Muscle of leg (tissue), 11 donors: Measurements from ENCODE around the gene SULT1A1. TPM values are rescaled to one million over a fixed set of nuclear protein-coding genes. Genes with fewer than 3 reads are reported as not detected.

Experiments used
- DNase-seq: peaks from one replicate; pipeline ENCODE4 v3.0.0; 2013
- H3K27ac ChIP-seq: one replicate; pipeline ENCODE4 v1.5.1; 2013; ENCODE audit warnings: mild to moderate bottlenecking, low read length, control low read depth
- H3K27me3 ChIP-seq: one replicate; pipeline ENCODE4 v1.6.1; 2013; ENCODE audit warnings: low read length; ENCODE audit not compliant: control insufficient read depth, insufficient read depth
- H3K36me3 ChIP-seq: one replicate; pipeline ENCODE4 v1.6.1; 2013; ENCODE audit warnings: low read length; ENCODE audit not compliant: control insufficient read depth, insufficient read depth
- H3K4me1 ChIP-seq: one replicate; pipeline ENCODE4 v1.6.1; 2013; ENCODE audit warnings: low read length; ENCODE audit not compliant: control insufficient read depth, insufficient read depth
- H3K4me3 ChIP-seq: one replicate; pipeline ENCODE4 v1.5.1; 2013; ENCODE audit warnings: low read length, control low read depth
- H3K9me3 ChIP-seq: replicated peaks from 2 replicates; pipeline ENCODE4 v1.6.1; 2013; ENCODE audit warnings: low read depth, low read length; ENCODE audit not compliant: control insufficient read depth
- WGBS: methylation state at CpG from one replicate; pipeline ENCODE4 v1.1.5; 2013; ENCODE audit warnings: missing lambda C conversion rate; ENCODE audit not compliant: insufficient coverage; 5-methylcytosine and 5-hydroxymethylcytosine counted together
- polyA plus RNA-seq, 8 donors: library from polyadenylated mRNA; unstranded; fragments of 120-200 nt; gene quantifications; one replicate each; pipeline versions ENCODE4 v1.2.1 to v1.2.3, GENCODE V29; 2013; ENCODE audit warnings: inconsistent platforms in 1 of 8, low replicate concordance in 1 of 8; ENCODE audit not compliant: insufficient read length in 8 of 8, insufficient read depth in 1 of 8
- total RNA-seq: library from RNA; stranded (reverse); fragments of 120-200 nt; gene quantifications from one replicate; pipeline ENCODE4 v1.2.4, GENCODE V29; 2013

The SULT1A1 gene
- total and polyA plus RNA-seq, 9 donors: 5.9 to 32.3 (median 14.6) TPM

DNA sequence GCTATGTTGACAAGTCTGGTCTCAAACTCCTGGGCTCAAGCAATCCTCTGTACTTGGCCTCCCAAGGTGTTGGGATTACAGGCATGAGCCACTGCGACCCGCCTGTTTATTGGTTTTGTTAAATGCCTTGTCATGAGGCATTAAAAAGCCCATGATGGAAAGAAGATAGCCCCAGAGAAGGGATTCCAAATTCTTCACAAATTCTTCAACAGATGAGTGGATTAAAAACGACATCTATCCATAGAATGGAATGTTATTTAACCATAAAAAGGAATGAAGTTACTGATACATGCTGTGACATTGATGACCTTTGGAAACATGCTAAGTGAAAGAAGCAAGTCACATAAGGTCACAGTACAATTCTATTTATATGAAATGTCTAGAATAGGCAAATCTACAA, 51.4 kb downstream of the SULT1A1 start:
- DNase-seq: no peak
- peaks cover 22% of the 10 kb centered on the region for H3K36me3 ChIP-seq
- WGBS: no CpG with 5 or more reads among the region's 3 CpGs
- no peaks in the 10 kb centered on the region for H3K9me3 ChIP-seq
- no peak overlapping the region for H3K4me3 ChIP-seq
- H3K27me3 ChIP-seq: no peaks in the 10 kb centered on the region
- peaks cover 13% of the 10 kb centered on the region for H3K4me1 ChIP-seq
- no peak overlapping the region for H3K27ac ChIP-seq

DNA sequence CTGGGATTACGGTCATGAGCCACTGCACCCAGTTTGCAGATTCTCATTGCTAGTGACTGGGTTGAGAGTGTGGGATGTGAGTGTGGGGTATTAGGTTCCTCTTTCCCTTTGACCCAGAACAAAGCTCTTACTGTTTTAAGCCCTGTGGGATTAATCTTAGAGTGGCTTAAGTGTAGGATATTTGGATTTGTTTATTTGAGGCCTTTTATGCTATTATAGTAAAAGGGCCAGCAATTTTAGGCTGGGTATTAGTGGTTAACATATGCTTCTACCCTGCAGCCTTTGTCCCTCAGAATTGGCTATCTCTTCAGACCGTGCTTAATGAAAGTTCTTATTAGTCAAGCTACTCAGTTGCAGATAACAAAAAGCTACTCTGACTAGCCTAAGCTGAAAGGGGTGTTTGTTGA, 52.9 kb downstream of the SULT1A1 start:
- H3K4me3 ChIP-seq: no peak overlapping the region
- H3K27me3 ChIP-seq: no peaks in the 10 kb centered on the region
- no peaks in the 10 kb centered on the region for H3K9me3 ChIP-seq
- peaks cover 22% of the 10 kb centered on the region for H3K36me3 ChIP-seq
- H3K27ac ChIP-seq: no peak overlapping the region
- peaks cover 8% of the 10 kb centered on the region for H3K4me1 ChIP-seq
- WGBS: 100% methylated on average over 1 of the region's 2 CpGs
- DNase-seq: no peak

DNA sequence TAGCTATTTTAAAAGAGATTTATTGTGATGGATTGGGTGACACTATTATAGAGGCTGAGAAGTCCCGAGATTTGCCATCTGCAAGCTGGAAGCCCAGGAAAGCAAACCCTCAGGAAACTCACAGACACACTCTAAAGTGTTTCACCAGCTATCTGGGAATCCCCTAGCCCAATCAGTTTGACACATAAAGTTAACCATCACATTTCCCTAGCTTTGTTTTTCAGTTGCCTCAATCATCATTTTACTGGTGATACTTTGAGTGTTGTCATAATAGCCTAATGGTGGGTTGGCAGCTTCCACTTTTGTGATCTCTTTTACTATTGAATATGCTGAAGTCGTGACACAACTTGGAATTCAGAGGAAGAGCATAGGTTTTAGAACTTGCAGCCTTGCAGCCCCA, 54.3 kb downstream of the SULT1A1 start:
- Histone ChIP-seq H3K27me3 (no peaks in the 10 kb centered on the region), H3K9me3 (no peaks in the 10 kb centered on the region), H3K27ac (no peak overlapping the region), H3K4me3 (no peak overlapping the region), H3K36me3 (peaks cover 22% of the 10 kb centered on the region), H3K4me1 (peaks cover 7% of the 10 kb centered on the region)
- WGBS: 60% methylated on average over 1 of the region's 2 CpGs
- DNase-seq: no peak

Other genes with a start within 250 kb of the SULT1A1 start
- 2.0 TPM for gene NPIPB6, start 246.5 kb downstream of the SULT1A1 start, total RNA-seq
- gene NPIPB6, start 246.5 kb downstream of the SULT1A1 start, polyA plus RNA-seq: 1 to 10 TPM in 2 of 8 donors, under 1 TPM in 4, not detected in 2; 0.34 to 2.3 (median 0.75) TPM
- 60.2 TPM for gene EIF3CL, start 206.2 kb downstream of the SULT1A1 start, total RNA-seq
- 100 to 1,000 TPM in 1 of 8 donors, 10 to 100 TPM in 7; 42.2 to 119 (median 71.1) TPM for gene EIF3CL, start 206.2 kb downstream of the SULT1A1 start, polyA plus RNA-seq
- gene NPIPB7, start 137.7 kb downstream of the SULT1A1 start, total RNA-seq: not detected
- under 1 TPM in 4 of 8 donors, not detected in 4; 0.19 to 0.59 (median 0.30) TPM for gene NPIPB7, start 137.7 kb downstream of the SULT1A1 start, polyA plus RNA-seq
- gene CLN3, start 118.0 kb downstream of the SULT1A1 start, total RNA-seq: 5.1 TPM
- gene CLN3, start 118.0 kb downstream of the SULT1A1 start, polyA plus RNA-seq: 10 to 100 TPM; 11.9 to 21.0 (median 16.7) TPM
- gene APOBR, start 115.4 kb downstream of the SULT1A1 start, total RNA-seq: 0.18 TPM
- gene APOBR, start 115.4 kb downstream of the SULT1A1 start, polyA plus RNA-seq: 1 to 10 TPM in 5 of 8 donors, under 1 TPM in 3; 0.77 to 1.5 (median 1.1) TPM
- not detected for gene IL27, start 103.2 kb downstream of the SULT1A1 start, total RNA-seq
- gene IL27, start 103.2 kb downstream of the SULT1A1 start, polyA plus RNA-seq: 1 to 10 TPM in 1 of 8 donors, not detected in 7; 1.0 TPM
- 40.3 TPM for gene NUPR1, start 71.1 kb downstream of the SULT1A1 start, total RNA-seq
- 10 to 100 TPM; 27.1 to 56.7 (median 38.6) TPM for gene NUPR1, start 71.1 kb downstream of the SULT1A1 start, polyA plus RNA-seq
- 20.3 TPM for gene SGF29, start 56.1 kb downstream of the SULT1A1 start, total RNA-seq
- 10 to 100 TPM; 14.7 to 22.9 (median 17.3) TPM for gene SGF29, start 56.1 kb downstream of the SULT1A1 start, polyA plus RNA-seq
- 0.58 TPM for gene SULT1A2, start 13.0 kb downstream of the SULT1A1 start, total RNA-seq
- 1 to 10 TPM in 2 of 8 donors, under 1 TPM in 6; 0.43 to 1.1 (median 0.92) TPM for gene SULT1A2, start 13.0 kb downstream of the SULT1A1 start, polyA plus RNA-seq
- gene NPIPB8, start 28.0 kb upstream of the SULT1A1 start, total RNA-seq: 0.71 TPM
- 1 to 10 TPM in 1 of 8 donors, under 1 TPM in 6, not detected in 1; 0.06 to 1.4 (median 0.55) TPM for gene NPIPB8, start 28.0 kb upstream of the SULT1A1 start, polyA plus RNA-seq
- gene EIF3C, start 101.4 kb upstream of the SULT1A1 start, total RNA-seq: 364 TPM
- 100 to 1,000 TPM; 242 to 462 (median 336) TPM for gene EIF3C, start 101.4 kb upstream of the SULT1A1 start, polyA plus RNA-seq
- gene NPIPB9, start 141.7 kb upstream of the SULT1A1 start, total RNA-seq: 1.2 TPM
- gene NPIPB9, start 141.7 kb upstream of the SULT1A1 start, polyA plus RNA-seq: 1 to 10 TPM in 3 of 8 donors, under 1 TPM in 5; 0.49 to 2.8 (median 0.85) TPM
- 27.1 TPM for gene ATXN2L, start 213.0 kb upstream of the SULT1A1 start, total RNA-seq
- 100 to 1,000 TPM in 2 of 8 donors, 10 to 100 TPM in 6; 66.4 to 107 (median 87.2) TPM for gene ATXN2L, start 213.0 kb upstream of the SULT1A1 start, polyA plus RNA-seq
- 87.9 TPM for gene TUFM, start 236.3 kb upstream of the SULT1A1 start, total RNA-seq
- gene TUFM, start 236.3 kb upstream of the SULT1A1 start, polyA plus RNA-seq: 100 to 1,000 TPM; 151 to 193 (median 163) TPM